HepG2 (cell line): ENCODE data around the gene DMTF1.

Source experiments
- BRCA1 ChIP-seq: sonication (generic); formaldehyde crosslinking; IDR thresholded peaks from 2 replicates; pipeline ENCODE4 v1.4.0; 2020; ENCODE audit warnings: missing genetic modification reagents
- CEBPB ChIP-seq: IDR thresholded peaks from 2 replicates; pipeline ENCODE4 v1.6.1; 2011; ENCODE audit warnings: low read depth, low read length, improper control_type of control experiment, borderline replicate concordance
- NR2F6 ChIP-seq, 2 experiments: IDR thresholded peaks; 2 replicates each; pipeline ENCODE4 v1.6.1; 2016; ENCODE audit warnings: antibody characterized with exemption in 1 of 2, mild to moderate bottlenecking in 1 of 2
- POLR2AphosphoS5 ChIP-seq: IDR thresholded peaks from 2 replicates; pipeline ENCODE4 v1.6.1; 2012; ENCODE audit warnings: low read depth, low read length
- TP53 ChIP-seq: sonication (generic); formaldehyde crosslinking; conservative IDR thresholded peaks from 2 replicates; pipeline ENCODE4 v1.4.0; 2020; ENCODE audit warnings: missing genetic modification reagents
- ZNF335 ChIP-seq: sonication (generic); formaldehyde crosslinking; IDR thresholded peaks from 2 replicates; pipeline ENCODE4 v1.4.0; 2020; ENCODE audit warnings: missing genetic modification reagents
- ZNF652 ChIP-seq: IDR thresholded peaks from 2 replicates; pipeline ENCODE4 v1.6.1; 2016; ENCODE audit warnings: low read depth, borderline replicate concordance
- TF ChIP-seq, protein P1 (sequence below): sonication (generic); formaldehyde crosslinking; IDR thresholded peaks from 2 replicates; pipeline ENCODE4 v1.4.0; 2020; ENCODE audit warnings: missing genetic modification reagents, borderline replicate concordance
- TF ChIP-seq, protein P2 (sequence below): sonication (generic); formaldehyde crosslinking; IDR thresholded peaks from 2 replicates; pipeline ENCODE4 v1.4.0; 2020; ENCODE audit warnings: missing genetic modification reagents

DNA sequence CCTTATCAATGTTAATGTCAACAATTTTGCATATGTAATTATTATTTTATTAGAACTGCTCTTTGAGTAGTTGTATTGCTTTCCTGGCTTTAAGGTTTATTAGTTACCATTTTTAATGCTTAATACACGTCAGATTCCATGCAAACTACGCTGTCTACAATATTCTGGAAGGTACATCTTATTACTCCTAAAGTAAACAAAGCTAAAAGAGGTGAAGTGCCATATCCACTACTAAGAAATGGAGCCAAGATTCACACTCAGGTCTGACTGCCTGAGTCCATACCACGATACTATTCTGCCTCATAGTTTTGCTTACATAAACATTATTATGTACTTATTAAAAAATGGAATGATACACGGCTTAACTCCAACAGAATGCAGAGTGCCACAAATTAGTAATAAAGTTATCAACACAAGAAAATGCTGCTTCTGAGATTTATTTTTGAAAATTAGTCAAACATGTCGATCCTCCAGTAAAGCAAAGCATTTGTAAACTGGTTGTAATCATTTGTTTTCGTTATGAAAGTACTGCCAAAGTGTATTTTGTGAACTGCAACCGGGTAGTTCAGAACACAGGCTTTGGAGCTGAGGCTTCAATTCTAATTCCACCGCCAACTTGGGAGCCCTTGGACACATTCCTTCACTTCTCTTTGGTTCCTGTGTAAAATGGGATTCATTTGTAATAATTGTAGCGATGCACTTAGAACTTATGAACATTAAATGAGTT, 1.1 kb upstream of the DMTF1 start:
- TF ChIP-seq, protein P1, sequence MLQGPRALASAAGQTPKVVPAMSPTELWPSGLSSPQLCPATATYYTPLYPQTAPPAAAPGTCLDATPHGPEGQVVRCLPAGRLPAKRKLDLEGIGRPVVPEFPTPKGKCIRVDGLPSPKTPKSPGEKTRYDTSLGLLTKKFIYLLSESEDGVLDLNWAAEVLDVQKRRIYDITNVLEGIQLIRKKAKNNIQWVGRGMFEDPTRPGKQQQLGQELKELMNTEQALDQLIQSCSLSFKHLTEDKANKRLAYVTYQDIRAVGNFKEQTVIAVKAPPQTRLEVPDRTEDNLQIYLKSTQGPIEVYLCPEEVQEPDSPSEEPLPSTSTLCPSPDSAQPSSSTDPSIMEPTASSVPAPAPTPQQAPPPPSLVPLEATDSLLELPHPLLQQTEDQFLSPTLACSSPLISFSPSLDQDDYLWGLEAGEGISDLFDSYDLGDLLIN: no peak
- TF ChIP-seq ZNF652 (CRISPR knock-in tag): no peak
- no peak for TF ChIP-seq ZNF335 (CRISPR knock-in tag)
- no peak for TF ChIP-seq BRCA1
- TF ChIP-seq NR2F6 (IDR thresholded peaks at IDR 0.05): no peak
- TF ChIP-seq NR2F6 (CRISPR knock-in tag; IDR thresholded peaks at IDR 0.05): no peak
- no peak for TF ChIP-seq POLR2AphosphoS5
- TF ChIP-seq, protein P2, sequence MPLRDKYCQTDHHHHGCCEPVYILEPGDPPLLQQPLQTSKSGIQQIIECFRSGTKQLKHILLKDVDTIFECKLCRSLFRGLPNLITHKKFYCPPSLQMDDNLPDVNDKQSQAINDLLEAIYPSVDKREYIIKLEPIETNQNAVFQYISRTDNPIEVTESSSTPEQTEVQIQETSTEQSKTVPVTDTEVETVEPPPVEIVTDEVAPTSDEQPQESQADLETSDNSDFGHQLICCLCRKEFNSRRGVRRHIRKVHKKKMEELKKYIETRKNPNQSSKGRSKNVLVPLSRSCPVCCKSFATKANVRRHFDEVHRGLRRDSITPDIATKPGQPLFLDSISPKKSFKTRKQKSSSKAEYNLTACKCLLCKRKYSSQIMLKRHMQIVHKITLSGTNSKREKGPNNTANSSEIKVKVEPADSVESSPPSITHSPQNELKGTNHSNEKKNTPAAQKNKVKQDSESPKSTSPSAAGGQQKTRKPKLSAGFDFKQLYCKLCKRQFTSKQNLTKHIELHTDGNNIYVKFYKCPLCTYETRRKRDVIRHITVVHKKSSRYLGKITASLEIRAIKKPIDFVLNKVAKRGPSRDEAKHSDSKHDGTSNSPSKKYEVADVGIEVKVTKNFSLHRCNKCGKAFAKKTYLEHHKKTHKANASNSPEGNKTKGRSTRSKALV (CRISPR knock-in tag): no peak
- no peak for TF ChIP-seq TP53 (CRISPR knock-in tag)
- TF ChIP-seq CEBPB: no peak
